A549 (cell line): ENCODE data around the gene HOXD10.

ENCODE experiments used
- BCL3 ChIP-seq: fragments of >200 bp; sonication (Bioruptor Twin); formaldehyde crosslinking; IDR thresholded peaks from 3 replicates; pipeline ENCODE4 v1.6.1; 2016
- CBX2 ChIP-seq: fragments of 200-600 bp; sonication (generic); IDR thresholded peaks from 2 replicates; pipeline ENCODE4 v1.6.1; 2016; ENCODE audit warnings: low read depth, mild to moderate bottlenecking, borderline replicate concordance
- ESRRA ChIP-seq: fragments of 150-350 bp; IDR thresholded peaks from 2 replicates; pipeline ENCODE4 v1.6.1; 2014; ENCODE audit warnings: mild to moderate bottlenecking, low read length, borderline replicate concordance
- FOSL2 ChIP-seq, 2 experiments: fragments of 450-650 bp in 1 of 2; fragments of >200 bp in 1 of 2; sonication (Bioruptor Twin) in 1 of 2; formaldehyde crosslinking; IDR thresholded peaks; 2 replicates each; pipeline versions ENCODE4 v1.5.0 to v1.6.1; 2016 to 2020; ENCODE audit warnings: mild to moderate bottlenecking in 1 of 2, moderate library complexity in 1 of 2
- HDAC2 ChIP-seq: fragments of 200-600 bp; sonication (generic); IDR thresholded peaks from 2 replicates; pipeline ENCODE4 v1.6.1; 2016
- JUN ChIP-seq, 2 experiments: fragments of >200 bp; sonication (Bioruptor Twin); formaldehyde crosslinking; IDR thresholded peaks; 2 replicates in 1 of 2; 3 replicates in 1 of 2; pipeline ENCODE4 v1.6.1; 2016 to 2017
- MAZ ChIP-seq: fragments of 150-350 bp; IDR thresholded peaks from 2 replicates; pipeline ENCODE4 v1.6.1; 2014; ENCODE audit warnings: antibody characterized with exemption, low read depth, low read length, borderline replicate concordance
- POLR2A ChIP-seq: IDR thresholded peaks from 2 replicates; pipeline ENCODE4 v1.6.1; 2012; ENCODE audit warnings: mild to moderate bottlenecking, low read length
- RAD21 ChIP-seq, 2 experiments: fragments of >200 bp in 1 of 2; sonication (Bioruptor Twin) in 1 of 2; formaldehyde crosslinking in 1 of 2; IDR thresholded peaks in 1 of 2; conservative IDR thresholded peaks in 1 of 2; 2 replicates in 1 of 2; 3 replicates in 1 of 2; pipeline ENCODE4 v1.6.1; 2012 to 2018; ENCODE audit warnings: inconsistent platforms in 1 of 2
- SMC3 ChIP-seq: fragments of >200 bp; sonication (Bioruptor Twin); formaldehyde crosslinking; IDR thresholded peaks from 3 replicates; pipeline ENCODE4 v1.6.1; 2018; ENCODE audit warnings: inconsistent platforms
- SREBF2 ChIP-seq: fragments of 450-650 bp; IDR thresholded peaks from 2 replicates; pipeline ENCODE4 v1.6.1; 2014; ENCODE audit warnings: mild to moderate bottlenecking, moderate library complexity
- TF ChIP-seq, protein P1 (sequence below): fragments of >200 bp; sonication (Bioruptor Twin); formaldehyde crosslinking; IDR thresholded peaks from 3 replicates; pipeline ENCODE4 v1.5.1; 2016

- TF ChIP-seq POLR2A (no peak), MAZ (no peak), SMC3 (no peak), HDAC2 (no peak), ESRRA (no peak), JUN (IDR thresholded peaks at IDR 0.05) (no peak), CBX2 (no peak), SREBF2 (no peak), BCL3 (no peak), FOSL2 (IDR thresholded peaks at IDR 0.05) (no peak), FOSL2 (CRISPR knock-in tag; IDR thresholded peaks at IDR 0.05) (no peak), RAD21 (conservative IDR thresholded peaks at IDR 0.05 in 1 of 2, IDR thresholded peaks at IDR 0.05 in 1 of 2) (no peak)
- TF ChIP-seq, protein P1, sequence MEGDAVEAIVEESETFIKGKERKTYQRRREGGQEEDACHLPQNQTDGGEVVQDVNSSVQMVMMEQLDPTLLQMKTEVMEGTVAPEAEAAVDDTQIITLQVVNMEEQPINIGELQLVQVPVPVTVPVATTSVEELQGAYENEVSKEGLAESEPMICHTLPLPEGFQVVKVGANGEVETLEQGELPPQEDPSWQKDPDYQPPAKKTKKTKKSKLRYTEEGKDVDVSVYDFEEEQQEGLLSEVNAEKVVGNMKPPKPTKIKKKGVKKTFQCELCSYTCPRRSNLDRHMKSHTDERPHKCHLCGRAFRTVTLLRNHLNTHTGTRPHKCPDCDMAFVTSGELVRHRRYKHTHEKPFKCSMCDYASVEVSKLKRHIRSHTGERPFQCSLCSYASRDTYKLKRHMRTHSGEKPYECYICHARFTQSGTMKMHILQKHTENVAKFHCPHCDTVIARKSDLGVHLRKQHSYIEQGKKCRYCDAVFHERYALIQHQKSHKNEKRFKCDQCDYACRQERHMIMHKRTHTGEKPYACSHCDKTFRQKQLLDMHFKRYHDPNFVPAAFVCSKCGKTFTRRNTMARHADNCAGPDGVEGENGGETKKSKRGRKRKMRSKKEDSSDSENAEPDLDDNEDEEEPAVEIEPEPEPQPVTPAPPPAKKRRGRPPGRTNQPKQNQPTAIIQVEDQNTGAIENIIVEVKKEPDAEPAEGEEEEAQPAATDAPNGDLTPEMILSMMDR: no peak
These were observed 14.6 kb downstream of the HOXD10 start for GRCh38 chr2:176130957-176131847.
